ENCODE data around the gene ITGB3.

Gene ITGB3

DNA sequence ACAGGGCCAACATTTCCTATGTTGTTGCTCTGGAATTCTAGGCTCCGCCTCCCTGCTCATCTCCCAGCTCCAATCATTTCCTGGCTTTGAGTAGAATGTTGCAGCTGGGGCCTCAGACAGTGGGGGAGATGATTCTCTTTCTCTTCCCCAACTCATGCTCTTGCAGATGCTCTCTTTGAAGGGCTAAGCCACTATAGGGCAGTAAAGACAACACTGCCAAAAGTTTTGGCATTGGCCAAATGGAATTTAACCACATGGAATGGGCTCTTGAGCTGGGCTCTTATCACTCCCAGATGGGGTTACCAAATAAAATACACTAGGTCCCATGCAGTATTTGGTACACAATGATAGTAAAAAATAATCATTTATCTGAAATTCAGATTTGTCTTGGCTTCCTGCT, 50.6 kb downstream of the ITGB3 start:
- no peak overlapping the region for H3K9ac ChIP-seq (ENCODE audit: low read length)
- H3K14ac ChIP-seq (ENCODE audit: low read length): no peak overlapping the region
- no peak overlapping the region for H3K4me2 ChIP-seq (ENCODE audit: low read length)
- DNase-seq: no peak
- no peak overlapping the region for H2BK12ac ChIP-seq (ENCODE audit: low read length)
- no peaks in the 10 kb centered on the region for H3K79me2 ChIP-seq (ENCODE audit: control insufficient read depth, insufficient read depth, low read length, poor library complexity)
- no peak overlapping the region for H2AFZ ChIP-seq (ENCODE audit: insufficient read depth, low read length, poor library complexity)
- no peak overlapping the region for H3K4me3 ChIP-seq (ENCODE audit: low read depth, low read length)
- H3K79me1 ChIP-seq (ENCODE audit: low read length): no peaks in the 10 kb centered on the region
- H2BK5ac ChIP-seq (ENCODE audit: low read depth, low read length, poor library complexity): no peak overlapping the region
- H2BK120ac ChIP-seq (ENCODE audit: insufficient read depth, low read length, poor library complexity): no peak overlapping the region
- H3K4me1 ChIP-seq (ENCODE audit: control insufficient read depth in 1 of 2, insufficient read depth in 2 of 2, low read length in 2 of 2): peaks cover 6 to 11% of the 10 kb centered on the region in 2 experiments
- H4K8ac ChIP-seq (ENCODE audit: low read depth, low read length): no peak overlapping the region
- H2AK5ac ChIP-seq (ENCODE audit: low read length): no peak overlapping the region
- H3K9me3 ChIP-seq (ENCODE audit: insufficient read depth, low read depth, low read length): peaks cover 2% of the 10 kb centered on the region
- no peak overlapping the region for H3K23ac ChIP-seq (ENCODE audit: low read length)
- no peak overlapping the region for H3K4ac ChIP-seq (ENCODE audit: low read depth, low read length)
- no peaks in the 10 kb centered on the region for H3K27me3 ChIP-seq (ENCODE audit: insufficient read depth, low read length)
- no peak overlapping the region for H3K18ac ChIP-seq (ENCODE audit: low read length)
- H3K27ac ChIP-seq (ENCODE audit: low read depth, low read length): no peak overlapping the region
- no peaks in the 10 kb centered on the region for H3K36me3 ChIP-seq (ENCODE audit: control insufficient read depth in 1 of 2, insufficient read depth in 2 of 2, low read length in 2 of 2)
- no peak overlapping the region for H4K91ac ChIP-seq (ENCODE audit: low read depth, low read length)
- no peak overlapping the region for H4K12ac ChIP-seq (ENCODE audit: low read depth, low read length)
- WGBS (ENCODE audit: extremely low coverage, insufficient coverage, insufficient read length): no CpG with 5 or more reads among the region's 1 CpG

DNA sequence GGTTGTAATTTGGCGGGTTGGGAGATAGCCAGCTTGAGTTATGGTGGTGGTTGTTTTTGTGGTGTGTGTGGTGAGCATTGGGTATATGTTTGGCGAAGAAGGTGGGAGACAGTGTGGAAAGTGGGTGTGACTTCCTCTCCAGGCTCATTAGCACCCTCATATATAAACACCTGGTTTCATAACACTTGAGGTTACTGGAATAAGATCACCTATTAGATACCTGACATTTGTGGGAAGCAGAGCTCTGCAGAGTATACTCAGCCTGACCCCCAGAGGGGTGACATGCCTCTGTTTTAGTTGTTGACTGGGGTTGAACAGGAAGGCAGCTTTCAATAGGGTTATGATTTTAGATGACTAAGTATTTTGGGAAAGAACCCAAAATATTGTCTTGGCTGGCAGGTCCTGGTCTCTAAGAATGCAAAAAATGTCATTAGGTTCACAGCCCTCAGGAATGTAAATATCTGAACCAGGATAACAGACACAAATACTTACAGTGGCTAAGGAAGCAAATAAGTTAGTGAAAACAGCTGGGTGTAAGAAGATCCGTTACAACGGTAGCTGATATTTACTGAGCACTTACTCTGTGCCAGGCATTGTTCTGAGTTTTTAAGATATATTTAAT, 51.8 kb downstream of the ITGB3 start:
- H2BK12ac ChIP-seq (ENCODE audit: low read length): no peak overlapping the region
- H3K79me1 ChIP-seq (ENCODE audit: low read length): no peaks in the 10 kb centered on the region
- H3K9me3 ChIP-seq (ENCODE audit: insufficient read depth, low read depth, low read length): peaks cover 2% of the 10 kb centered on the region
- no peak overlapping the region for H4K12ac ChIP-seq (ENCODE audit: low read depth, low read length)
- no peak overlapping the region for H4K8ac ChIP-seq (ENCODE audit: low read depth, low read length)
- no peaks in the 10 kb centered on the region for H3K36me3 ChIP-seq (ENCODE audit: control insufficient read depth in 1 of 2, insufficient read depth in 2 of 2, low read length in 2 of 2)
- H3K4me3 ChIP-seq (ENCODE audit: low read depth, low read length): no peak overlapping the region
- no peak overlapping the region for H3K9ac ChIP-seq (ENCODE audit: low read length)
- H2AK5ac ChIP-seq (ENCODE audit: low read length): no peak overlapping the region
- H2BK120ac ChIP-seq (ENCODE audit: insufficient read depth, low read length, poor library complexity): no peak overlapping the region
- H4K91ac ChIP-seq (ENCODE audit: low read depth, low read length): no peak overlapping the region
- H3K27ac ChIP-seq (ENCODE audit: low read depth, low read length): no peak overlapping the region
- no peak overlapping the region for H3K23ac ChIP-seq (ENCODE audit: low read length)
- H2BK5ac ChIP-seq (ENCODE audit: low read depth, low read length, poor library complexity): no peak overlapping the region
- no CpG with 5 or more reads among the region's 4 CpGs for whole genome bisulfite sequencing (ENCODE audit: extremely low coverage, insufficient coverage, insufficient read length)
- H3K27me3 ChIP-seq (ENCODE audit: insufficient read depth, low read length): no peaks in the 10 kb centered on the region
- no peak overlapping the region for H3K14ac ChIP-seq (ENCODE audit: low read length)
- no peak overlapping the region for H3K4me2 ChIP-seq (ENCODE audit: low read length)
- peaks cover 6 to 11% of the 10 kb centered on the region in 2 experiments for H3K4me1 ChIP-seq (ENCODE audit: control insufficient read depth in 1 of 2, insufficient read depth in 2 of 2, low read length in 2 of 2)
- H3K79me2 ChIP-seq (ENCODE audit: control insufficient read depth, insufficient read depth, low read length, poor library complexity): no peaks in the 10 kb centered on the region
- peak in 1 of 2 donors; percentile 62 for DNase-seq
- no peak overlapping the region for H2AFZ ChIP-seq (ENCODE audit: insufficient read depth, low read length, poor library complexity)
- no peak overlapping the region for H3K18ac ChIP-seq (ENCODE audit: low read length)
- H3K4ac ChIP-seq (ENCODE audit: low read depth, low read length): no peak overlapping the region

DNA sequence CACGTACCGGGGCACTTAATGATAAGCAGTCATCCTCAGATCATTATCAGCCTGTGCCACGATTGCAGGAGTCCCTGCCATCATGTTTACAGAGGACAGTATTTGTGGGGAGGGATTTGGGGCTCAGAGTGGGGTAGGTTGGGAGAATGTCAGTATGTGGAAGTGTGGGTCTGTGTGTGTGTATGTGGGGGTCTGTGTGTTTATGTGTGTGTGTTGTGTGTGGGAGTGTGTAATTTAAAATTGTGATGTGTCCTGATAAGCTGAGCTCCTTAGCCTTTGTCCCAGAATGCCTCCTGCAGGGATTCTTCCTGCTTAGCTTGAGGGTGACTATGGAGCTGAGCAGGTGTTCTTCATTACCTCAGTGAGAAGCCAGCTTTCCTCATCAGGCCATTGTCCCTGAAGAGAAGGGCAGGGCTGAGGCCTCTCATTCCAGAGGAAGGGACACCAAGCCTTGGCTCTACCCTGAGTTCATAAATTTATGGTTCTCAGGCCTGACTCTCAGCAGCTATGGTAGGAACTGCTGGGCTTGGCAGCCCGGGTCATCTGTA, 56.6 kb downstream of the ITGB3 start:
- Histone ChIP-seq H3K14ac (ENCODE audit: low read length) (no peak overlapping the region), H3K4me2 (ENCODE audit: low read length) (no peak overlapping the region), H4K12ac (ENCODE audit: low read depth, low read length) (no peak overlapping the region), H2BK5ac (ENCODE audit: low read depth, low read length, poor library complexity) (no peak overlapping the region), H3K9ac (ENCODE audit: low read length) (no peak overlapping the region), H3K18ac (ENCODE audit: low read length) (no peak overlapping the region), H3K4me3 (ENCODE audit: low read depth, low read length) (no peak overlapping the region), H3K4me1 (ENCODE audit: control insufficient read depth in 1 of 2, insufficient read depth in 2 of 2, low read length in 2 of 2) (peaks cover 3 to 9% of the 10 kb centered on the region in 2 experiments), H3K4ac (ENCODE audit: low read depth, low read length) (no peak overlapping the region), H4K91ac (ENCODE audit: low read depth, low read length) (no peak overlapping the region), H3K79me2 (ENCODE audit: control insufficient read depth, insufficient read depth, low read length, poor library complexity) (no peaks in the 10 kb centered on the region), H3K23ac (ENCODE audit: low read length) (no peak overlapping the region), H3K9me3 (ENCODE audit: insufficient read depth, low read depth, low read length) (no peaks in the 10 kb centered on the region), H3K27ac (ENCODE audit: low read depth, low read length) (no peak overlapping the region), H2BK120ac (ENCODE audit: insufficient read depth, low read length, poor library complexity) (no peak overlapping the region), H2AFZ (ENCODE audit: insufficient read depth, low read length, poor library complexity) (no peak overlapping the region), H3K27me3 (ENCODE audit: insufficient read depth, low read length) (no peaks in the 10 kb centered on the region), H4K8ac (ENCODE audit: low read depth, low read length) (no peak overlapping the region), H3K79me1 (ENCODE audit: low read length) (no peaks in the 10 kb centered on the region), H3K36me3 (ENCODE audit: control insufficient read depth in 1 of 2, insufficient read depth in 2 of 2, low read length in 2 of 2) (no peaks in the 10 kb centered on the region), H2BK12ac (ENCODE audit: low read length) (no peak overlapping the region), H2AK5ac (ENCODE audit: low read length) (no peak overlapping the region)
- WGBS (ENCODE audit: extremely low coverage, insufficient coverage, insufficient read length): no CpG with 5 or more reads among the region's 4 CpGs
- DNase-seq: peak in 1 of 2 donors; percentile 26

DNA sequence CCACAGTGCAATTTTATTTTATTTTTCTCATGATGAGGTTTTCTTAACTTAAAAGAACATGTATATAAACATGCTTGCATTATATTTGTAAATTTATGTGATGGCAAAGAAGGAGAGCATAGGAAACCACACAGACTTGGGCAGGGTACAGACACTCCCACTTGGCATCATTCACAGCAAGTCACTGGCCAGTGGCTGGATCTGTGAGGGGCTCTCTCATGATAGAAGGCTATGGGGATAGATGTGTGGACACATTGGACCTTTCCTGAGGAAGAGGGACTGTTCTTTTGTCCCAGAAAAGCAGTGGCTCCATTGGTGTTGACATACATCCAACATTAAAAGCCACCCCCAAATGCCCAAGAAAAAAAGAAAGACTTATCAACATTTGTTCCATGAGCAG, 57.8 kb downstream of the ITGB3 start:
- Histone ChIP-seq H3K9me3 (ENCODE audit: insufficient read depth, low read depth, low read length) (no peaks in the 10 kb centered on the region), H3K4ac (ENCODE audit: low read depth, low read length) (no peak overlapping the region), H3K9ac (ENCODE audit: low read length) (no peak overlapping the region), H2AFZ (ENCODE audit: insufficient read depth, low read length, poor library complexity) (no peak overlapping the region), H3K14ac (ENCODE audit: low read length) (no peak overlapping the region), H3K36me3 (ENCODE audit: control insufficient read depth in 1 of 2, insufficient read depth in 2 of 2, low read length in 2 of 2) (no peaks in the 10 kb centered on the region), H2BK120ac (ENCODE audit: insufficient read depth, low read length, poor library complexity) (no peak overlapping the region), H3K79me2 (ENCODE audit: control insufficient read depth, insufficient read depth, low read length, poor library complexity) (no peaks in the 10 kb centered on the region), H3K4me2 (ENCODE audit: low read length) (no peak overlapping the region), H3K27ac (ENCODE audit: low read depth, low read length) (no peak overlapping the region), H3K4me3 (ENCODE audit: low read depth, low read length) (no peak overlapping the region), H4K91ac (ENCODE audit: low read depth, low read length) (no peak overlapping the region), H2AK5ac (ENCODE audit: low read length) (no peak overlapping the region), H2BK12ac (ENCODE audit: low read length) (peak overlapping the region; percentile 44), H3K18ac (ENCODE audit: low read length) (no peak overlapping the region), H3K23ac (ENCODE audit: low read length) (no peak overlapping the region), H3K4me1 (ENCODE audit: control insufficient read depth in 1 of 2, insufficient read depth in 2 of 2, low read length in 2 of 2) (peaks cover 2 to 4% of the 10 kb centered on the region in 2 experiments), H3K79me1 (ENCODE audit: low read length) (no peaks in the 10 kb centered on the region), H2BK5ac (ENCODE audit: low read depth, low read length, poor library complexity) (no peak overlapping the region), H4K8ac (ENCODE audit: low read depth, low read length) (no peak overlapping the region), H3K27me3 (ENCODE audit: insufficient read depth, low read length) (no peaks in the 10 kb centered on the region), H4K12ac (ENCODE audit: low read depth, low read length) (no peak overlapping the region)
- DNase-seq: no peak
